Heart left ventricle (tissue), 16 donors: ENCODE measurements around the gene FBXL19. TPM values are rescaled to one million over a fixed set of nuclear protein-coding genes. Genes with fewer than 3 reads are reported as not detected.

ENCODE experiments used
- ATAC-seq, 4 donors: fragments of 200-7000 bp; cut with Tn5 transposase; one replicate each; pipeline ENCODE4 v1.9.1; 2020 to 2022; ENCODE audit warnings: moderate library complexity in 4 of 4, mild to moderate bottlenecking in 3 of 4, moderate number of reproducible peaks in 1 of 4
- DNase-seq, 5 donors: peaks; one replicate each; pipeline ENCODE4 v3.0.0-alpha.2; 2020
- H3K27ac ChIP-seq, 12 donors: fragments of 200-600 bp; sonication (generic) in 4 of 12; one replicate each; pipeline versions ENCODE4 v1.5.0 to v1.8.0; 2016 to 2022; ENCODE audit warnings: mild to moderate bottlenecking in 2 of 12
- H3K27me3 ChIP-seq, 9 donors: fragments of 200-600 bp; sonication (generic) in 2 of 9; one replicate each; pipeline versions ENCODE4 v1.5.1 to v1.8.0; 2016 to 2022; ENCODE audit warnings: mild to moderate bottlenecking in 3 of 9
- H3K36me3 ChIP-seq, 9 donors: fragments of 200-600 bp; sonication (generic) in 2 of 9; one replicate each; pipeline versions ENCODE4 v1.5.0 to v1.8.0; 2018 to 2022; ENCODE audit warnings: mild to moderate bottlenecking in 2 of 9
- H3K4me1 ChIP-seq, 12 donors: fragments of 200-600 bp; sonication (generic) in 4 of 12; one replicate each; pipeline versions ENCODE4 v1.5.0 to v1.8.0; 2016 to 2022; ENCODE audit warnings: mild to moderate bottlenecking in 3 of 12
- H3K4me3 ChIP-seq, 12 donors: fragments of 200-600 bp; sonication (generic) in 4 of 12; one replicate each; pipeline versions ENCODE4 v1.5.0 to v1.8.0; 2017 to 2022; ENCODE audit warnings: mild to moderate bottlenecking in 9 of 12, moderate library complexity in 4 of 12
- H3K9me3 ChIP-seq, 12 donors: fragments of 200-600 bp; sonication (generic) in 4 of 12; one replicate each; pipeline versions ENCODE4 v1.5.0 to v1.8.0; 2016 to 2022; ENCODE audit warnings: mild to moderate bottlenecking in 1 of 12
- POLR2A ChIP-seq, 2 donors: fragments of 450-650 bp; IDR thresholded peaks; one replicate each; pipeline ENCODE4 v1.6.1; 2017; ENCODE audit warnings: antibody characterized with exemption in 2 of 2, mild to moderate bottlenecking in 2 of 2, moderate library complexity in 2 of 2
- WGBS, 4 donors: extraction: QIAGEN DNeasy Blood & Tissue Kit in 2 of 4; methylation state at CpG; one replicate each; pipeline versions ENCODE4 v1.1.5 to v1.1.7; 2013 to 2018; 5-methylcytosine and 5-hydroxymethylcytosine counted together
- intact Hi-C, 10 donors: fragments of 100-400 bp; cut with DNase I; formaldehyde crosslinking; loops; one replicate each; pipeline versions ENCODE4 v1.11.1 to v1.14.2; 2022
- polyA plus RNA-seq, 2 donors: library from polyadenylated mRNA; stranded (reverse); fragments of 200-250 nt; gene quantifications; one replicate each; pipeline ENCODE4 v1.2.3, GENCODE V29; 2013
- total RNA-seq, 9 donors: library from RNA; depleted of rRNA in 2 of 9; stranded (reverse); fragments of >200 nt in 2 of 9; fragmentation: NEBNext Ultra II Directional in 3 of 9; extraction: Animal tissue kit (Norgen Biotek cat#: 25700) in 3 of 9; gene quantifications; one replicate each; pipeline versions ENCODE4 v1.1.0 to v1.2.4, GENCODE V29; 2016 to 2023
- TF ChIP-seq, protein P1 (sequence below), 12 donors: fragments of 200-600 bp; sonication (generic) in 4 of 12; IDR thresholded peaks; one replicate each; pipeline versions ENCODE4 v1.5.0 to v1.8.0; 2018 to 2022; ENCODE audit warnings: antibody characterized with exemption in 12 of 12, mild to moderate bottlenecking in 5 of 12
- donor health status: ischemic (EF 13 %, LVEDD 7.1; RV severe dilation, severe dysfunction).
- donor health status: healthy with polysubstance abuse.
- donor health status: DM: no; HTN: yes; CAD: no.
- donor health status: DM: no; HTN: no; CAD: no.
- donor health status: ischemic (EF 25% LVEDD 6.9; RV normal size, moderate dysfunction).
- donor health status: ischemic (EF 25% LVEDD 5.7; RV mildly dilated, moderate dysfunction).
- donor health status: healthy.
- donor health status: DM: yes; HTN: yes; CAD: no.
- donor health status: ischemic (EF 35%, LVEDD 5.7; RV mildly dilated, moderate dysfunction).
- donor health status: nonischemic (EF 11% LVEDD 7.7; RV severe dilation, severe dysfunction).
- donor health status: DM: yes; HTN: yes; CAD: no.
- donor health status: PGD.
- donor health status: ischemic (EF 29% LVEDD 5.4; RV normal size, mild dysfunction).
- donor health status: nonischemic (EF 23%, LVEDD 6.1; RV moderate dilation, normal function).

Gene FBXL19
- total and polyA plus RNA-seq, 11 donors = 4.5 to 15.5 (median 7.9) TPM

DNA sequence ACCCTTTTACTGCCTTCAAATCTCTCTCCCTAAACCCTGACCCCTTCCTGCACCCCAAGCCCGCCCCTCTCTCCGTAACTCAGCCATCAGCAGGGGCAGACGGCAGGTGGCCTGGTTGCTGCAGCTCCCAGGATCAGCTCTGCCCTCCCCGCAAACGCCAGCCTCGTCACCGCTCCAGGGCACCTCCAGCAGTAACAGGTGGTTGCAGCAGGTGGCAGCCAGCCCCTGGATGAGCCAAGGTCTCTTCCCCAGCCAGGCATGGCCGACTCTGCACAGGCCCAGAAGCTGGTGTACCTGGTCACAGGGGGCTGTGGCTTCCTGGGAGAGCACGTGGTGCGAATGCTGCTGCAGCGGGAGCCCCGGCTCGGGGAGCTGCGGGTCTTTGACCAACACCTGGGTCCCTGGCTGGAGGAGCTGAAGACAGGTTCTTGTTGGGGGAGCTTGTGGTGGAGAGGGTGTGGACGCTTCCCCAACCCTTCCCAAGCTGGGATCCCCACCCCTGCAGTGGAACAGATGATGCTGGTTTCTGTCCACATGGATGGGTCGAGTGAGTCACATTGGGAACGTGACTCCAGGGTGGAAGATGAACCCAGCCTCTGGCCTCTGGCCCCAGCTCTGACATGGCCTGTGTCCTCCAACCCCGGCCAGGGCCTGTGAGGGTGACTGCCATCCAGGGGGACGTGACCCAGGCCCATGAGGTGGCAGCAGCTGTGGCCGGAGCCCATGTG lies 62.2 kb downstream of the FBXL19 start:
- Histone ChIP-seq H3K27me3 (no peaks in the 10 kb centered on the region), H3K36me3 (peaks cover 0 to 56% (median 31%) of the 10 kb centered on the region in 9 donors), H3K27ac (peak overlapping the region in 10 of 12 donors; percentile 26 to 82 (median 66)), H3K4me1 (peaks cover 0 to 21% (median 11%) of the 10 kb centered on the region in 12 donors), H3K9me3 (no peaks in the 10 kb centered on the region), H3K4me3 (peak overlapping the region in 11 of 12 donors; percentile 24 to 79 (median 61))
- TF ChIP-seq, protein P1, sequence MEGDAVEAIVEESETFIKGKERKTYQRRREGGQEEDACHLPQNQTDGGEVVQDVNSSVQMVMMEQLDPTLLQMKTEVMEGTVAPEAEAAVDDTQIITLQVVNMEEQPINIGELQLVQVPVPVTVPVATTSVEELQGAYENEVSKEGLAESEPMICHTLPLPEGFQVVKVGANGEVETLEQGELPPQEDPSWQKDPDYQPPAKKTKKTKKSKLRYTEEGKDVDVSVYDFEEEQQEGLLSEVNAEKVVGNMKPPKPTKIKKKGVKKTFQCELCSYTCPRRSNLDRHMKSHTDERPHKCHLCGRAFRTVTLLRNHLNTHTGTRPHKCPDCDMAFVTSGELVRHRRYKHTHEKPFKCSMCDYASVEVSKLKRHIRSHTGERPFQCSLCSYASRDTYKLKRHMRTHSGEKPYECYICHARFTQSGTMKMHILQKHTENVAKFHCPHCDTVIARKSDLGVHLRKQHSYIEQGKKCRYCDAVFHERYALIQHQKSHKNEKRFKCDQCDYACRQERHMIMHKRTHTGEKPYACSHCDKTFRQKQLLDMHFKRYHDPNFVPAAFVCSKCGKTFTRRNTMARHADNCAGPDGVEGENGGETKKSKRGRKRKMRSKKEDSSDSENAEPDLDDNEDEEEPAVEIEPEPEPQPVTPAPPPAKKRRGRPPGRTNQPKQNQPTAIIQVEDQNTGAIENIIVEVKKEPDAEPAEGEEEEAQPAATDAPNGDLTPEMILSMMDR (IDR thresholded peaks at IDR 0.05) = no peak
- TF ChIP-seq POLR2A (IDR thresholded peaks at IDR 0.05) = no peak
- peak; percentile 9 to 41 (median 33) for ATAC-seq
- DNase-seq = peak in 1 of 5 donors; percentile 54
- intact Hi-C loops = loop anchor here in 9 of 10 donors (1.0 to 10.0 kb wide), 20 partner anchors 47 to 889 kb away; partner anchors contain the start of genes ZNF843 (in 5 of the 9), VKORC1 (in 3 of the 9), ZNF646 (in 3 of the 9) and ZNF668 (in 3 of the 9)
- WGBS, 4 donors = 41 to 65% (median 55%) methylated on average over 12 to 20 of the region's 20 CpGs

DNA sequence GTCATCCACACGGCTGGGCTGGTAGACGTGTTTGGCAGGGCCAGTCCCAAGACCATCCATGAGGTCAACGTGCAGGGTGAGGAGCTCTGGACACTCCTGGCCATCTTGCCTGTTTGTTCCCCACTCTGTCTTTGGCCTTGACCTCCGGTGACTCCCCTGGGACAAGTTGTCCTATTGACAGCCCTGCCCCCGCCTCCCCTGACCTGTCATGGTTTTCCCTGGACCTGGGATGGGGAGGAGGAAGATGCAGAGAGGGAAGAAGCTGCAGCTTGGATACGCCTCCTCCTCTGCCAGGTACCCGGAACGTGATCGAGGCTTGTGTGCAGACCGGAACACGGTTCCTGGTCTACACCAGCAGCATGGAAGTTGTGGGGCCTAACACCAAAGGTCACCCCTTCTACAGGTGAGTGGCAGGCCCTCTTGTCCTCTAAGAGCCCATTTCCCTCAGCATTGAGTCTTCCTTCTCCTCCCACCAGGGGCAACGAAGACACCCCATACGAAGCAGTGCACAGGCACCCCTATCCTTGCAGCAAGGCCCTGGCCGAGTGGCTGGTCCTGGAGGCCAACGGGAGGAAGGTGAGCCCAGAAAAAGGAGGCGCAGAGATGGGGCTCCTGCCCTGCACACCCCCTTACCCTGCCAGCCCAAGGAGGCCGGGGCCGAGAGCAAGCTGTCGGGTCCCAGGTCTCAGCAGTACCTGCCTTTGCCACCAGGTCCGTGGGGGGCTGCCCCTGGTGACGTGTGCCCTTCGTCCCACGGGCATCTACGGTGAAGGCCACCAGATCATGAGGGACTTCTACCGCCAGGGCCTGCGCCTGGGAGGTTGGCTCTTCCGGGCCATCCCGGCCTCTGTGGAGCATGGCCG lies 63.0 kb downstream of the FBXL19 start:
- intact Hi-C loops = loop anchor here in 9 of 10 donors (5.0 to 10.0 kb wide), 15 partner anchors 46 to 888 kb away; partner anchors contain the start of genes VKORC1 (in 3 of the 9), ZNF646 (in 3 of the 9), ZNF668 (in 3 of the 9) and ZNF267 (in 2 of the 9)
- Histone ChIP-seq H3K4me3 (peak overlapping the region in 4 of 12 donors; percentile 61 to 63 (median 62)), H3K36me3 (peaks cover 0 to 48% (median 23%) of the 10 kb centered on the region in 9 donors), H3K4me1 (peaks cover 0 to 21% (median 11%) of the 10 kb centered on the region in 12 donors), H3K9me3 (no peaks in the 10 kb centered on the region), H3K27ac (peak overlapping the region in 1 of 12 donors; percentile 82), H3K27me3 (no peaks in the 10 kb centered on the region)
- DNase-seq (no peak), ATAC-seq (no peak)
- TF ChIP-seq, protein P1 (IDR thresholded peaks at IDR 0.05) = no peak
- TF ChIP-seq POLR2A (IDR thresholded peaks at IDR 0.05) = no peak
- 87 to 92% (median 92%) methylated on average over 24 to 29 of the region's 29 CpGs for WGBS, 4 donors

DNA sequence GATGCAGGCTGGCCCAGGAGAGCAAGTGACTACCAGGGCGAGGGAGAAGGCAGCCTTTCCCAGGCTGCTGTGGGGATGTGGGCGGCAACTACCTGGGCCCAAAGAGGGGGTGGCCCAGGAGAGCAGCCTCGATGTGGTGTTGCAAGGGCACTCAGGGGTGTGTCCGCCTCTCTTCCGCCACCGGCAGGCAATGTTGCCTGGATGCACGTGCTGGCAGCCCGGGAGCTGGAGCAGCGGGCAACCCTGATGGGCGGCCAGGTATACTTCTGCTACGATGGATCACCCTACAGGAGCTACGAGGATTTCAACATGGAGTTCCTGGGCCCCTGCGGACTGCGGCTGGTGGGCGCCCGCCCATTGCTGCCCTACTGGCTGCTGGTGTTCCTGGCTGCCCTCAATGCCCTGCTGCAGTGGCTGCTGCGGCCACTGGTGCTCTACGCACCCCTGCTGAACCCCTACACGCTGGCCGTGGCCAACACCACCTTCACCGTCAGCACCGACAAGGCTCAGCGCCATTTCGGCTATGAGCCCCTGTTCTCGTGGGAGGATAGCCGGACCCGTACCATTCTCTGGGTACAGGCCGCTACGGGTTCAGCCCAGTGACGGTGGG lies 64.3 kb downstream of the FBXL19 start:
- DNase-seq = no peak
- no peaks in the 10 kb centered on the region for H3K27me3 ChIP-seq
- no peak overlapping the region for H3K4me3 ChIP-seq
- H3K36me3 ChIP-seq = peaks cover 0 to 36% (median 15%) of the 10 kb centered on the region in 9 donors
- H3K9me3 ChIP-seq = no peaks in the 10 kb centered on the region
- peaks cover 0 to 21% (median 11%) of the 10 kb centered on the region in 12 donors for H3K4me1 ChIP-seq
- no peak for ATAC-seq
- WGBS, 4 donors = 94 to 95% (median 94%) methylated on average over 13 to 30 of the region's 30 CpGs
- no peak overlapping the region for H3K27ac ChIP-seq
- intact Hi-C loops = loop anchor here in 9 of 10 donors (5.0 to 10.0 kb wide), 15 partner anchors 45 to 887 kb away; partner anchors contain the start of genes VKORC1 (in 3 of the 9), ZNF646 (in 3 of the 9), ZNF668 (in 3 of the 9) and ZNF267 (in 2 of the 9)
- TF ChIP-seq, protein P1 (IDR thresholded peaks at IDR 0.05) = no peak
- no peak for TF ChIP-seq POLR2A (IDR thresholded peaks at IDR 0.05)
